ENCODE results near the gene ANGPTL7.

DNA sequence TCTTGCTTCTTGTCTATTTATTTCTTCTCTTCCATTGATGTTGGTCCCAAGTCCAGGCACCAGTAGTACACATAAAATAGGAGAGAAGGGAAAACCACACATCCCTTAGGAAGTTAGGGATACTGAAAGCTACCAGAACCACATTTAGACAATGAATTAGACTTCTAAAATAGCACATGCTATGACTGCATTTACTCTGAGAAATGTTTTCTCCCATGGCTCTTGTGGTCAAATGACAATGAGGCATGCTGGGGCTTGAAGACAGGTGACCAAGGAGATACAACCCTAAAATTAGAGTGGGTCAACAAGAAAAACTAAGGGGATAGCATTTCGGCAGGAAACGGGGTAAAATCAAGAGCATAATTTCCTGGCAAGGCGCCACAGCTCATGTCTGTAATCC lies 56.1 kb downstream of the ANGPTL7 start:
- TF ChIP-seq, protein P1, sequence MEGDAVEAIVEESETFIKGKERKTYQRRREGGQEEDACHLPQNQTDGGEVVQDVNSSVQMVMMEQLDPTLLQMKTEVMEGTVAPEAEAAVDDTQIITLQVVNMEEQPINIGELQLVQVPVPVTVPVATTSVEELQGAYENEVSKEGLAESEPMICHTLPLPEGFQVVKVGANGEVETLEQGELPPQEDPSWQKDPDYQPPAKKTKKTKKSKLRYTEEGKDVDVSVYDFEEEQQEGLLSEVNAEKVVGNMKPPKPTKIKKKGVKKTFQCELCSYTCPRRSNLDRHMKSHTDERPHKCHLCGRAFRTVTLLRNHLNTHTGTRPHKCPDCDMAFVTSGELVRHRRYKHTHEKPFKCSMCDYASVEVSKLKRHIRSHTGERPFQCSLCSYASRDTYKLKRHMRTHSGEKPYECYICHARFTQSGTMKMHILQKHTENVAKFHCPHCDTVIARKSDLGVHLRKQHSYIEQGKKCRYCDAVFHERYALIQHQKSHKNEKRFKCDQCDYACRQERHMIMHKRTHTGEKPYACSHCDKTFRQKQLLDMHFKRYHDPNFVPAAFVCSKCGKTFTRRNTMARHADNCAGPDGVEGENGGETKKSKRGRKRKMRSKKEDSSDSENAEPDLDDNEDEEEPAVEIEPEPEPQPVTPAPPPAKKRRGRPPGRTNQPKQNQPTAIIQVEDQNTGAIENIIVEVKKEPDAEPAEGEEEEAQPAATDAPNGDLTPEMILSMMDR (conservative IDR thresholded peaks at IDR 0.05) = no peak
- no peak for TF ChIP-seq ZFX (IDR thresholded peaks at IDR 0.05)

Data from C4-2B (cell line).